HCT116 (cell line): ENCODE measurements around the gene NNT.

ENCODE experiments used
- ELF1 ChIP-seq: IDR thresholded peaks from 2 replicates; pipeline ENCODE4 v1.6.1; 2012; ENCODE audit warnings: low read depth, borderline replicate concordance
- TF ChIP-seq, protein P1 (sequence below), 3 experiments: fragments of 200-600 bp in 1 of 3; sonication (generic) in 1 of 3; IDR thresholded peaks in 2 of 3; conservative IDR thresholded peaks in 1 of 3; 2 replicates each; pipeline ENCODE4 v1.5.1; 2012 to 2017; ENCODE audit warnings: low read depth in 2 of 3, low read length in 2 of 3, antibody characterized with exemption in 1 of 3, borderline replicate concordance in 1 of 3, control low read depth in 1 of 3, mild to moderate bottlenecking in 1 of 3, mixed read lengths in 1 of 3, mixed run types in 1 of 3, moderate library complexity in 1 of 3; ENCODE audit not compliant: insufficient read depth in 1 of 3

DNA sequence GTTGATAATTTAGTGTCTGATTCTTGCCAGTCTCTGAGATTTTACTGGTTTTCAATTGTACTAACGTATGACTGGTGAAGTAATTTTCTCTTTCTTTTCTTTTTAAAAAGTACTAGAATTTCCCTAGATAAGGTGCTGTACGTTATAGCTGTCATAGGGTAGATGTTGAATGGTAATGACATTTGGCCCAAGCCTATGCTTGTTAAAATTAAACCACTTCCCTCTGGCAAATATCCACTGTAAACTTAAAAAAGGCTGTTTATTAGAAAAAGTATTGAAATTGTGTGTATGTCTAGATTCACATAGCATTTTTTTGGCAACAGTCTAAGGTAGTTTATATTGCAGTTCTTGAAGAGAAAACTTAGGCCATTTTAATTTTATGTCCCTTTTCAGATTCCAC lies 97.6 kb downstream of the NNT start:
- TF ChIP-seq, protein P1, sequence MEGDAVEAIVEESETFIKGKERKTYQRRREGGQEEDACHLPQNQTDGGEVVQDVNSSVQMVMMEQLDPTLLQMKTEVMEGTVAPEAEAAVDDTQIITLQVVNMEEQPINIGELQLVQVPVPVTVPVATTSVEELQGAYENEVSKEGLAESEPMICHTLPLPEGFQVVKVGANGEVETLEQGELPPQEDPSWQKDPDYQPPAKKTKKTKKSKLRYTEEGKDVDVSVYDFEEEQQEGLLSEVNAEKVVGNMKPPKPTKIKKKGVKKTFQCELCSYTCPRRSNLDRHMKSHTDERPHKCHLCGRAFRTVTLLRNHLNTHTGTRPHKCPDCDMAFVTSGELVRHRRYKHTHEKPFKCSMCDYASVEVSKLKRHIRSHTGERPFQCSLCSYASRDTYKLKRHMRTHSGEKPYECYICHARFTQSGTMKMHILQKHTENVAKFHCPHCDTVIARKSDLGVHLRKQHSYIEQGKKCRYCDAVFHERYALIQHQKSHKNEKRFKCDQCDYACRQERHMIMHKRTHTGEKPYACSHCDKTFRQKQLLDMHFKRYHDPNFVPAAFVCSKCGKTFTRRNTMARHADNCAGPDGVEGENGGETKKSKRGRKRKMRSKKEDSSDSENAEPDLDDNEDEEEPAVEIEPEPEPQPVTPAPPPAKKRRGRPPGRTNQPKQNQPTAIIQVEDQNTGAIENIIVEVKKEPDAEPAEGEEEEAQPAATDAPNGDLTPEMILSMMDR (IDR thresholded peaks at IDR 0.05 in 2 of 3, conservative IDR thresholded peaks at IDR 0.05 in 1 of 3; ENCODE audit: borderline replicate concordance in 1 of 3, insufficient read depth in 1 of 3, low read depth in 2 of 3, low read length in 2 of 3), result no peak
- no peak for TF ChIP-seq ELF1
